Measurements from ENCODE around the gene POLR2A. TPM values are rescaled to one million over a fixed set of nuclear protein-coding genes. Genes with fewer than 3 reads are reported as not detected.

Gene POLR2A
- total RNA-seq, 2 experiments from 2014 or later: 491 to 501 TPM

DNA sequence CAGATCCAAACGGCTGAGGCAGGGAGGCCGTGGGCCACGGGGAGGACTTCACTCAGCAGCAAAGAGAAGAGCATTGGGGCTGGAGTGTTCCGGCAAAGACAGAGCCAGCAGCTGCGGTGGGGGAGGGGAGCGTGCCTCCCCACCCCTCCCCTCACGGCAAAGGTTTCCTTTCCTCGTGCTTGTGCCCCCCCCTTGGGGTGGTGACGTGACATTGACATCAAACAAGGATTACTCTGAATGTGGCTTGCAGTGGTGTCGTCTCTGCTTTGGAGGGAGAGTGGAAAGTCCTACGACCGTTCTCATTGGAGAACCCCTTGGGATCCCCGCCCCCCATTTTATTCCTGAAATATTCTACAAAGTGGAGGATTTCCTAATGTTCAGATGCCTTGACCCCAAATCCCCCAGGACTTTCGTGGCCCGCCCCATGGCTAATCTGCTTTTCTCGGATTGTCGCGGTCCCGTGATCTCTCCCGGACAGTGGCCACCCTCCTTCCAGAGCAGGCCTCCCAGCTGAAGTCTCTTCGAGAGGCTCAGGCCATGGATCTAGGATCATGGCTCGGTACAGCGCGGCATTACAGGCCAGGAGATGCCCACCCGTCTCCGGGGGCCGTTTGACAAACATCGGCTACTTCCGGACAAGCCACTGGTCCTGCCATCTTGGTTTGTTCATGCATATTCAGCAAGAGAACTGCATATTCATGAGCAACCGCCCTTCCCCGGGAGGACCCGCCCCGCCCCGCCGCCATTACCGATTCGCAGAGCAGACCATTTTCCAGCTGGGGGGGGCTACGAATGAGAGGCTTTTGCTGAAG, 705 bp upstream of the POLR2A start:
- Mint-ChIP-seq H3K27me3 (no peaks in the 10 kb centered on the region), H3K27ac (peak overlapping the region; percentile 99), H3K9me3 (no peaks in the 10 kb centered on the region), H3K4me1 (ENCODE audit: low read depth) (peaks cover 68% of the 10 kb centered on the region), H3K4me3 (peak overlapping the region; percentile 94), H3K36me3 (ENCODE audit: low read depth) (peaks cover 48% of the 10 kb centered on the region)
- H3K4me1 ChIP-seq (ENCODE audit: insufficient read depth, low read length): peaks cover 69% of the 10 kb centered on the region
- ATAC-seq (ENCODE audit: poor library complexity) (peak; percentile 65), DNase-seq (peak; percentile 91 to 97 (median 95))
- H3K36me3 ChIP-seq (ENCODE audit: insufficient read depth, low read length): peaks cover 7% of the 10 kb centered on the region
- ChIA-PET CTCF (interaction anchor here (6.2 kb wide), 1 partner anchor 46 kb away, joined by 61 read pairs; no protein-coding TSS in a partner anchor), POLR2A (interaction anchor here (0.6 to 6.6 kb wide), 35 partner anchors 6 to 812 kb away, joined by 3 to 156 read pairs (median 7); partner anchors contain the start of genes ACAP1, CHRNB1, CTC1 and CTDNEP1)
- peak overlapping the region; percentile 87 for H3K4me3 ChIP-seq (ENCODE audit: low read length)
- no peak for TF ChIP-seq CTCF (IDR thresholded peaks at IDR 0.05)
- intact Hi-C loops (cut with DNase I, micrococcal nuclease): loop anchor here (1.0 to 10.0 kb wide), 10 partner anchors 28 to 671 kb away; partner anchors contain the start of genes EIF5A (in 1 of the 2), PER1 (in 1 of the 2), SENP3 (in 1 of the 2) and SLC16A13 (in 1 of the 2)
- peak overlapping the region; percentile 99 for H3K27ac ChIP-seq (ENCODE audit: low read depth in 1 of 2, low read length in 2 of 2)
- H3K9me3 ChIP-seq (ENCODE audit: control insufficient read depth in 1 of 2, insufficient read depth in 1 of 2, low read length in 2 of 2): no peaks in the 10 kb centered on the region
- no peaks in the 10 kb centered on the region for H3K27me3 ChIP-seq (ENCODE audit: control insufficient read depth in 1 of 2, insufficient read depth in 2 of 2, low read length in 2 of 2)

- Histone ChIP-seq H3K36me3 (ENCODE audit: insufficient read depth, low read length) (peaks cover 7% of the 10 kb centered on the region), H3K9me3 (ENCODE audit: control insufficient read depth in 1 of 2, insufficient read depth in 1 of 2, low read length in 2 of 2) (no peaks in the 10 kb centered on the region), H3K27me3 (ENCODE audit: control insufficient read depth in 1 of 2, insufficient read depth in 2 of 2, low read length in 2 of 2) (no peaks in the 10 kb centered on the region), H3K4me1 (ENCODE audit: insufficient read depth, low read length) (peaks cover 75% of the 10 kb centered on the region), H3K4me3 (ENCODE audit: low read length) (peak overlapping the region; percentile 87), H3K27ac (ENCODE audit: low read depth in 1 of 2, low read length in 2 of 2) (peak overlapping the region; percentile 44 to 48)
- no peak for TF ChIP-seq CTCF (IDR thresholded peaks at IDR 0.05)
- peaks cover 55% of the 10 kb centered on the region for H3K36me3 Mint-ChIP-seq (ENCODE audit: low read depth)
- H3K27ac Mint-ChIP-seq: peak overlapping the region; percentile 99
- peaks cover 76% of the 10 kb centered on the region for H3K4me1 Mint-ChIP-seq (ENCODE audit: low read depth)
- POLR2A ChIA-PET: interaction anchor here (0.8 to 6.6 kb wide), 31 partner anchors 8 to 763 kb away, joined by 3 to 156 read pairs (median 8); partner anchors contain the start of genes CHRNB1, CNTROB, CTC1 and CTDNEP1
- DNase-seq (no peak), ATAC-seq (ENCODE audit: poor library complexity) (peak; percentile 11)
- H3K27me3 Mint-ChIP-seq: no peaks in the 10 kb centered on the region
- intact Hi-C loops (cut with DNase I, micrococcal nuclease): loop anchor here (1.0 to 10.0 kb wide), 12 partner anchors 30 to 670 kb away; partner anchors contain the start of genes TMEM95 (in 2 of the 2), EIF5A (in 1 of the 2), PER1 (in 1 of the 2) and SENP3 (in 1 of the 2)
- peak overlapping the region; percentile 94 for H3K4me3 Mint-ChIP-seq
- CTCF ChIA-PET: interaction anchor here (0.9 to 6.2 kb wide), 3 partner anchors 45 to 76 kb away, joined by 3 to 61 read pairs (median 6); no protein-coding TSS in a partner anchor
- no peaks in the 10 kb centered on the region for H3K9me3 Mint-ChIP-seq
These were observed 782 bp downstream of the POLR2A start for GRCh38 chr17:7484919-7485377.

- H3K4me3 Mint-ChIP-seq: peak overlapping the region; percentile 72
These were observed 2.0 kb downstream of the POLR2A start for GRCh38 chr17:7486181-7486580.

More at GRCh38 chr17:7486181-7486580, 2.0 kb downstream of the POLR2A start:
- peak overlapping the region; percentile 52 for H3K27ac Mint-ChIP-seq
- ATAC-seq (ENCODE audit: poor library complexity) (no peak), DNase-seq (no peak)
- POLR2A ChIA-PET: interaction anchor here (0.8 to 6.6 kb wide), 7 partner anchors 9 to 201 kb away, joined by 3 to 156 read pairs (median 5); partner anchors contain the start of genes FGF11, TMEM102, TP53 and WRAP53
- TF ChIP-seq CTCF (IDR thresholded peaks at IDR 0.05): no peak
- Histone ChIP-seq H3K36me3 (ENCODE audit: insufficient read depth, low read length) (peaks cover 7% of the 10 kb centered on the region), H3K9me3 (ENCODE audit: control insufficient read depth in 1 of 2, insufficient read depth in 1 of 2, low read length in 2 of 2) (no peaks in the 10 kb centered on the region), H3K4me3 (ENCODE audit: low read length) (peak overlapping the region; percentile 87), H3K4me1 (ENCODE audit: insufficient read depth, low read length) (peaks cover 75% of the 10 kb centered on the region), H3K27ac (ENCODE audit: low read depth in 1 of 2, low read length in 2 of 2) (peak overlapping the region in 1 of 2 donors; percentile 11), H3K27me3 (ENCODE audit: control insufficient read depth in 1 of 2, insufficient read depth in 2 of 2, low read length in 2 of 2) (no peaks in the 10 kb centered on the region)
- intact Hi-C loops (cut with DNase I, micrococcal nuclease): loop anchor here (5.0 to 10.0 kb wide), 3 partner anchors 89 to 669 kb away; partner anchors contain the start of genes TMEM95 (in 2 of the 2) and PER1 (in 1 of the 2)
- H3K4me1 Mint-ChIP-seq (ENCODE audit: low read depth): peaks cover 82% of the 10 kb centered on the region
- H3K27me3 Mint-ChIP-seq: no peaks in the 10 kb centered on the region
- no peaks in the 10 kb centered on the region for H3K9me3 Mint-ChIP-seq
- H3K36me3 Mint-ChIP-seq (ENCODE audit: low read depth): peaks cover 64% of the 10 kb centered on the region
- CTCF ChIA-PET: interaction anchor here (0.9 to 6.2 kb wide), 4 partner anchors 29 to 130 kb away, joined by 3 to 61 read pairs (median 5); no protein-coding TSS in a partner anchor

Data from CD4-positive, alpha-beta T cell (primary cell).